ENCODE results near the gene KCNG3. TPM values are rescaled to one million over a fixed set of nuclear protein-coding genes. Genes with fewer than 3 reads are reported as not detected.

KCNG3 gene
- total RNA-seq, 1 donor from 2014 or later, result not detected

GRCh38 chr2:42442774-42443173 is 51.0 kb downstream of the KCNG3 start:
- Mint-ChIP-seq H3K36me3 (ENCODE audit: low read depth) (no peaks in the 10 kb centered on the region), H3K4me1 (peaks cover 4% of the 10 kb centered on the region), H3K27ac (ENCODE audit: unreplicated experiment) (no peak overlapping the region), H3K4me3 (no peak overlapping the region), H3K9me3 (no peaks in the 10 kb centered on the region), H3K27me3 (ENCODE audit: low read depth) (no peaks in the 10 kb centered on the region)
- no peak for TF ChIP-seq CTCF (conservative IDR thresholded peaks at IDR 0.05)
- DNase-seq (ENCODE audit: low read depth, low spot score), result no peak

GRCh38 chr2:42438685-42439084 is 55.1 kb downstream of the KCNG3 start:
- no peak for DNase-seq (ENCODE audit: low read depth, low spot score)
- Mint-ChIP-seq H3K36me3 (ENCODE audit: low read depth) (no peaks in the 10 kb centered on the region), H3K4me1 (no peaks in the 10 kb centered on the region), H3K27me3 (ENCODE audit: low read depth) (peaks cover 8% of the 10 kb centered on the region), H3K9me3 (no peaks in the 10 kb centered on the region), H3K4me3 (no peak overlapping the region), H3K27ac (ENCODE audit: unreplicated experiment) (no peak overlapping the region)
- no peak for TF ChIP-seq CTCF (conservative IDR thresholded peaks at IDR 0.05)

- no peak for DNase-seq (ENCODE audit: low read depth, low spot score)
- TF ChIP-seq CTCF (conservative IDR thresholded peaks at IDR 0.05), result no peak
- no peaks in the 10 kb centered on the region for H3K9me3 Mint-ChIP-seq
- peaks cover 8% of the 10 kb centered on the region for H3K27me3 Mint-ChIP-seq (ENCODE audit: low read depth)
- no peak overlapping the region for H3K27ac Mint-ChIP-seq (ENCODE audit: unreplicated experiment)
- H3K4me1 Mint-ChIP-seq, result no peaks in the 10 kb centered on the region
- no peaks in the 10 kb centered on the region for H3K36me3 Mint-ChIP-seq (ENCODE audit: low read depth)
- no peak overlapping the region for H3K4me3 Mint-ChIP-seq
Measured at GRCh38 chr2:42436370-42436769, 57.4 kb downstream of the KCNG3 start.

- Mint-ChIP-seq H3K9me3 (no peaks in the 10 kb centered on the region), H3K4me3 (no peak overlapping the region), H3K36me3 (ENCODE audit: low read depth) (no peaks in the 10 kb centered on the region), H3K4me1 (no peaks in the 10 kb centered on the region), H3K27ac (ENCODE audit: unreplicated experiment) (no peak overlapping the region), H3K27me3 (ENCODE audit: low read depth) (peaks cover 8% of the 10 kb centered on the region)
- no peak for DNase-seq (ENCODE audit: low read depth, low spot score)
- no peak for TF ChIP-seq CTCF (conservative IDR thresholded peaks at IDR 0.05)
Measured at GRCh38 chr2:42435628-42436027, 58.2 kb downstream of the KCNG3 start.

GRCh38 chr2:42430188-42430587 is 63.6 kb downstream of the KCNG3 start:
- no peaks in the 10 kb centered on the region for H3K4me1 Mint-ChIP-seq
- no peaks in the 10 kb centered on the region for H3K36me3 Mint-ChIP-seq (ENCODE audit: low read depth)
- H3K27ac Mint-ChIP-seq (ENCODE audit: unreplicated experiment), result no peak overlapping the region
- DNase-seq (ENCODE audit: low read depth, low spot score), result no peak
- H3K27me3 Mint-ChIP-seq (ENCODE audit: low read depth), result no peaks in the 10 kb centered on the region
- H3K9me3 Mint-ChIP-seq, result no peaks in the 10 kb centered on the region
- no peak overlapping the region for H3K4me3 Mint-ChIP-seq
- TF ChIP-seq CTCF (conservative IDR thresholded peaks at IDR 0.05), result no peak

GRCh38 chr2:42429352-42429751 is 64.4 kb downstream of the KCNG3 start:
- Mint-ChIP-seq H3K36me3 (ENCODE audit: low read depth) (no peaks in the 10 kb centered on the region), H3K27ac (ENCODE audit: unreplicated experiment) (no peak overlapping the region), H3K27me3 (ENCODE audit: low read depth) (no peaks in the 10 kb centered on the region), H3K4me3 (no peak overlapping the region), H3K4me1 (no peaks in the 10 kb centered on the region), H3K9me3 (no peaks in the 10 kb centered on the region)
- TF ChIP-seq CTCF (conservative IDR thresholded peaks at IDR 0.05), result no peak
- no peak for DNase-seq (ENCODE audit: low read depth, low spot score)
